Measurements from ENCODE around the gene PDCD10. TPM values are rescaled to one million over a fixed set of nuclear protein-coding genes. Genes with fewer than 3 reads are reported as not detected.

PDCD10 gene
- total and polyA plus RNA-seq, 8 donors: 45.0 to 65.7 (median 58.0) TPM

GRCh38 chr3:167653760-167654159 lies 80.9 kb downstream of the PDCD10 start, which contains the start of gene WDR49:
Gene WDR49 (minus strand): TSS chr3:167653942. CDS start chr3:167653425, 517 bp downstream.
- DNase-seq (peak in 2 of 4 donors; percentile 12 to 52), ATAC-seq (peak; percentile 93)
- TF ChIP-seq, protein P1, sequence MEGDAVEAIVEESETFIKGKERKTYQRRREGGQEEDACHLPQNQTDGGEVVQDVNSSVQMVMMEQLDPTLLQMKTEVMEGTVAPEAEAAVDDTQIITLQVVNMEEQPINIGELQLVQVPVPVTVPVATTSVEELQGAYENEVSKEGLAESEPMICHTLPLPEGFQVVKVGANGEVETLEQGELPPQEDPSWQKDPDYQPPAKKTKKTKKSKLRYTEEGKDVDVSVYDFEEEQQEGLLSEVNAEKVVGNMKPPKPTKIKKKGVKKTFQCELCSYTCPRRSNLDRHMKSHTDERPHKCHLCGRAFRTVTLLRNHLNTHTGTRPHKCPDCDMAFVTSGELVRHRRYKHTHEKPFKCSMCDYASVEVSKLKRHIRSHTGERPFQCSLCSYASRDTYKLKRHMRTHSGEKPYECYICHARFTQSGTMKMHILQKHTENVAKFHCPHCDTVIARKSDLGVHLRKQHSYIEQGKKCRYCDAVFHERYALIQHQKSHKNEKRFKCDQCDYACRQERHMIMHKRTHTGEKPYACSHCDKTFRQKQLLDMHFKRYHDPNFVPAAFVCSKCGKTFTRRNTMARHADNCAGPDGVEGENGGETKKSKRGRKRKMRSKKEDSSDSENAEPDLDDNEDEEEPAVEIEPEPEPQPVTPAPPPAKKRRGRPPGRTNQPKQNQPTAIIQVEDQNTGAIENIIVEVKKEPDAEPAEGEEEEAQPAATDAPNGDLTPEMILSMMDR (IDR thresholded peaks at IDR 0.05): no peak
- no peak within 1 kb of the TSS for H3K4me3 ChIP-seq
- H3K9me3 ChIP-seq: no peaks in the 10 kb centered on the region
- H3K27ac ChIP-seq: peak within 1 kb of the TSS in 1 of 2 donors; percentile 14
- H3K4me1 ChIP-seq: peaks cover 0 to 4% of the 10 kb centered on the region in 2 donors
- H3K36me3 ChIP-seq: no peaks in the 10 kb centered on the region
- H3K27me3 ChIP-seq: no peaks in the 10 kb centered on the region
- intact Hi-C loops (cut with DNase I): no loop called here

GRCh38 chr3:167653155-167653554 lies 81.5 kb downstream of the PDCD10 start:
- Histone ChIP-seq H3K36me3 (no peaks in the 10 kb centered on the region), H3K4me3 (no peak overlapping the region), H3K9me3 (no peaks in the 10 kb centered on the region), H3K27me3 (no peaks in the 10 kb centered on the region), H3K27ac (peak overlapping the region in 1 of 2 donors; percentile 14), H3K4me1 (peaks cover 0 to 4% of the 10 kb centered on the region in 2 donors)
- intact Hi-C loops (cut with DNase I): no loop called here
- ATAC-seq: peak; percentile 54
- no peak for DNase-seq
- TF ChIP-seq, protein P1 (IDR thresholded peaks at IDR 0.05): no peak

GRCh38 chr3:167651826-167652225 lies 82.9 kb downstream of the PDCD10 start:
- intact Hi-C loops (cut with DNase I): no loop called here
- TF ChIP-seq, protein P1 (IDR thresholded peaks at IDR 0.05): no peak
- no peaks in the 10 kb centered on the region for H3K36me3 ChIP-seq
- peaks cover 0 to 4% of the 10 kb centered on the region in 2 donors for H3K4me1 ChIP-seq
- H3K27me3 ChIP-seq: no peaks in the 10 kb centered on the region
- DNase-seq (no peak), ATAC-seq (no peak)
- no peaks in the 10 kb centered on the region for H3K9me3 ChIP-seq
- no peak overlapping the region for H3K4me3 ChIP-seq
- H3K27ac ChIP-seq: no peak overlapping the region

GRCh38 chr3:167650459-167650858 lies 84.2 kb downstream of the PDCD10 start:
- no peaks in the 10 kb centered on the region for H3K27me3 ChIP-seq

GRCh38 chr3:167649746-167650145 lies 84.9 kb downstream of the PDCD10 start:
- intact Hi-C loops (cut with DNase I): no loop called here
- no peaks in the 10 kb centered on the region for H3K36me3 ChIP-seq
- H3K27me3 ChIP-seq: no peaks in the 10 kb centered on the region
- H3K4me3 ChIP-seq: no peak overlapping the region
- H3K9me3 ChIP-seq: peaks cover 0 to 6% of the 10 kb centered on the region in 2 donors
- H3K27ac ChIP-seq: no peak overlapping the region
- TF ChIP-seq, protein P1 (IDR thresholded peaks at IDR 0.05): no peak
- no peak for DNase-seq
- ATAC-seq: no peak
- H3K4me1 ChIP-seq: peaks cover 0 to 4% of the 10 kb centered on the region in 2 donors

More at GRCh38 chr3:167650459-167650858, 84.2 kb downstream of the PDCD10 start:
- Histone ChIP-seq H3K36me3 (no peaks in the 10 kb centered on the region), H3K9me3 (no peaks in the 10 kb centered on the region), H3K4me1 (peaks cover 0 to 4% of the 10 kb centered on the region in 2 donors), H3K27ac (no peak overlapping the region), H3K4me3 (no peak overlapping the region)
- intact Hi-C loops (cut with DNase I): no loop called here
- DNase-seq: no peak
- TF ChIP-seq, protein P1 (IDR thresholded peaks at IDR 0.05): no peak
- no peak for ATAC-seq
